ENCODE data around the gene PRRX2. TPM values are rescaled to one million over a fixed set of nuclear protein-coding genes. Genes with fewer than 3 reads are reported as not detected.

PRRX2 gene
- total and polyA plus RNA-seq, 2 of the 13 experiments (the other 11 are each of a cell fraction or from before 2014, with no cell fraction given), result 0.05 TPM; not detected in 1

DNA sequence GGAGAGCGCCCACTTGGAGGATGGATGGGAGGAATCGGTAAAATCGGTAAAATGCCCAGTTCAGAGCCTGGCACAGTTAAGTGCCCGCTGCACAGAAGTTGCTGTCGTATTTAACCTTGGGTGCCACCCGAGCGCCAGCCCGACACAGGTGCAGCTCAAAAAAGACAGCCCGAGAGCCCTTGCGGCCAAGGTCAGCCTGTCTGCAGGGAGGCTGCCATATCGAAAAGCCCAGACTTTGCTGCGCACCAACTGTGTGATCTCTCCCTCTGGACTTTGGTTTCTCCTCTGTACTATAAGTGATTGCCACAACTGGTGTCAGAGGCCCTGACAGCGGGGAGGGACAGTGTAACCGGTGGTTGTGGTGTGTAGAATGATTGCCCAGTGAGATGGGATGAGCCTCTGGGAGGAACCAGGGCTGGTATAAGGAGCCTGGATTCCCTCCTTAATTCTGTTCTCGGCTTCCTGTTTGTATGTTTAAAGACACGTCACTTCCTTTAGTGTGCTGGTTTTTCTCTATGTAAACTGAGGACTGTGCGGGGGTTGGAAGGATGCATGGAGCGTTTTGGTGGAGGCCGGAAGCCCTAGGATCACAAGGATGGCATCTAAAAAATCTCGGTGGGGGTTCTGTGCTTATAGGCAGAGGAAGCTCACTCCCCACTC is 38.7 kb upstream of the PRRX2 start (continued):
- TF ChIP-seq ZIK1 (CRISPR knock-in tag; IDR thresholded peaks at IDR 0.05; ENCODE audit: borderline replicate concordance, low read depth) (0 out of 2 replicates have a peak, but pooled peaks have one; percentile 13), FOXA3 (CRISPR knock-in tag; IDR thresholded peaks at IDR 0.05) (0 out of 2 replicates have a peak, but pooled peaks have one; percentile 8), RARA (CRISPR knock-in tag; IDR thresholded peaks at IDR 0.05) (peak; percentile 36; the same call in 1 of the 2 replicates), ZNF10 (CRISPR knock-in tag; IDR thresholded peaks at IDR 0.05; ENCODE audit: borderline replicate concordance, low read depth) (no peak), ZNF337 (CRISPR knock-in tag; IDR thresholded peaks at IDR 0.05; ENCODE audit: borderline replicate concordance, low read depth) (no peak), KDM5B (CRISPR knock-in tag; IDR thresholded peaks at IDR 0.05; ENCODE audit: borderline replicate concordance) (peak; percentile 37; the same call in 1 of the 2 replicates), ZNF709 (CRISPR knock-in tag; IDR thresholded peaks at IDR 0.05) (0 out of 2 replicates have a peak, but pooled peaks have one; percentile 47), BRD4 (CRISPR knock-in tag; IDR thresholded peaks at IDR 0.05) (0 out of 2 replicates have a peak, but pooled peaks have one; percentile 27), SETDB1 (CRISPR knock-in tag; IDR thresholded peaks at IDR 0.05; ENCODE audit: borderline replicate concordance) (no peak), KLF11 (CRISPR knock-in tag; IDR thresholded peaks at IDR 0.05) (peak; percentile 5; the same call in 1 of the 2 replicates), STAG1 (CRISPR knock-in tag; IDR thresholded peaks at IDR 0.05) (0 out of 2 replicates have a peak, but pooled peaks have one; percentile 7), HNF4G (IDR thresholded peaks at IDR 0.05; ENCODE audit: borderline replicate concordance, low read depth, low read length) (peak; percentile 75), HNF4G (CRISPR knock-in tag; IDR thresholded peaks at IDR 0.05; ENCODE audit: borderline replicate concordance, low read depth) (peak; percentile 51; the same call in 1 of the 2 replicates), SATB2 (CRISPR knock-in tag; IDR thresholded peaks at IDR 0.05) (0 out of 2 replicates have a peak, but pooled peaks have one; percentile 70), SOX13 (IDR thresholded peaks at IDR 0.05) (no peak), SOX13 (CRISPR knock-in tag; conservative IDR thresholded peaks at IDR 0.05 in 1 of 2, IDR thresholded peaks at IDR 0.05 in 1 of 2) (0 out of 4 replicates have a peak, but pooled peaks of 1 of the 2 experiments have one; percentile 10), ZNF616 (CRISPR knock-in tag; IDR thresholded peaks at IDR 0.05; ENCODE audit: low read depth) (no peak), DR1 (CRISPR knock-in tag; IDR thresholded peaks at IDR 0.05) (0 out of 2 replicates have a peak, but pooled peaks have one; percentile 20), ZSCAN29 (CRISPR knock-in tag; conservative IDR thresholded peaks at IDR 0.05) (peak; percentile 87), RBFOX2 (IDR thresholded peaks at IDR 0.05; ENCODE audit: low read depth, low read length) (no peak)
- TF ChIP-seq, protein P1, sequence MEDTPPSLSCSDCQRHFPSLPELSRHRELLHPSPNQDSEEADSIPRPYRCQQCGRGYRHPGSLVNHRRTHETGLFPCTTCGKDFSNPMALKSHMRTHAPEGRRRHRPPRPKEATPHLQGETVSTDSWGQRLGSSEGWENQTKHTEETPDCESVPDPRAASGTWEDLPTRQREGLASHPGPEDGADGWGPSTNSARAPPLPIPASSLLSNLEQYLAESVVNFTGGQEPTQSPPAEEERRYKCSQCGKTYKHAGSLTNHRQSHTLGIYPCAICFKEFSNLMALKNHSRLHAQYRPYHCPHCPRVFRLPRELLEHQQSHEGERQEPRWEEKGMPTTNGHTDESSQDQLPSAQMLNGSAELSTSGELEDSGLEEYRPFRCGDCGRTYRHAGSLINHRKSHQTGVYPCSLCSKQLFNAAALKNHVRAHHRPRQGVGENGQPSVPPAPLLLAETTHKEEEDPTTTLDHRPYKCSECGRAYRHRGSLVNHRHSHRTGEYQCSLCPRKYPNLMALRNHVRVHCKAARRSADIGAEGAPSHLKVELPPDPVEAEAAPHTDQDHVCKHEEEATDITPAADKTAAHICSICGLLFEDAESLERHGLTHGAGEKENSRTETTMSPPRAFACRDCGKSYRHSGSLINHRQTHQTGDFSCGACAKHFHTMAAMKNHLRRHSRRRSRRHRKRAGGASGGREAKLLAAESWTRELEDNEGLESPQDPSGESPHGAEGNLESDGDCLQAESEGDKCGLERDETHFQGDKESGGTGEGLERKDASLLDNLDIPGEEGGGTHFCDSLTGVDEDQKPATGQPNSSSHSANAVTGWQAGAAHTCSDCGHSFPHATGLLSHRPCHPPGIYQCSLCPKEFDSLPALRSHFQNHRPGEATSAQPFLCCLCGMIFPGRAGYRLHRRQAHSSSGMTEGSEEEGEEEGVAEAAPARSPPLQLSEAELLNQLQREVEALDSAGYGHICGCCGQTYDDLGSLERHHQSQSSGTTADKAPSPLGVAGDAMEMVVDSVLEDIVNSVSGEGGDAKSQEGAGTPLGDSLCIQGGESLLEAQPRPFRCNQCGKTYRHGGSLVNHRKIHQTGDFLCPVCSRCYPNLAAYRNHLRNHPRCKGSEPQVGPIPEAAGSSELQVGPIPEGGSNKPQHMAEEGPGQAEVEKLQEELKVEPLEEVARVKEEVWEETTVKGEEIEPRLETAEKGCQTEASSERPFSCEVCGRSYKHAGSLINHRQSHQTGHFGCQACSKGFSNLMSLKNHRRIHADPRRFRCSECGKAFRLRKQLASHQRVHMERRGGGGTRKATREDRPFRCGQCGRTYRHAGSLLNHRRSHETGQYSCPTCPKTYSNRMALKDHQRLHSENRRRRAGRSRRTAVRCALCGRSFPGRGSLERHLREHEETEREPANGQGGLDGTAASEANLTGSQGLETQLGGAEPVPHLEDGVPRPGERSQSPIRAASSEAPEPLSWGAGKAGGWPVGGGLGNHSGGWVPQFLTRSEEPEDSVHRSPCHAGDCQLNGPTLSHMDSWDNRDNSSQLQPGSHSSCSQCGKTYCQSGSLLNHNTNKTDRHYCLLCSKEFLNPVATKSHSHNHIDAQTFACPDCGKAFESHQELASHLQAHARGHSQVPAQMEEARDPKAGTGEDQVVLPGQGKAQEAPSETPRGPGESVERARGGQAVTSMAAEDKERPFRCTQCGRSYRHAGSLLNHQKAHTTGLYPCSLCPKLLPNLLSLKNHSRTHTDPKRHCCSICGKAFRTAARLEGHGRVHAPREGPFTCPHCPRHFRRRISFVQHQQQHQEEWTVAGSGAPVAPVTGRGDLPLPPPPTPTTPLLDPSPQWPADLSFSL (CRISPR knock-in tag; IDR thresholded peaks at IDR 0.05), result no peak
- TF ChIP-seq, protein P2, sequence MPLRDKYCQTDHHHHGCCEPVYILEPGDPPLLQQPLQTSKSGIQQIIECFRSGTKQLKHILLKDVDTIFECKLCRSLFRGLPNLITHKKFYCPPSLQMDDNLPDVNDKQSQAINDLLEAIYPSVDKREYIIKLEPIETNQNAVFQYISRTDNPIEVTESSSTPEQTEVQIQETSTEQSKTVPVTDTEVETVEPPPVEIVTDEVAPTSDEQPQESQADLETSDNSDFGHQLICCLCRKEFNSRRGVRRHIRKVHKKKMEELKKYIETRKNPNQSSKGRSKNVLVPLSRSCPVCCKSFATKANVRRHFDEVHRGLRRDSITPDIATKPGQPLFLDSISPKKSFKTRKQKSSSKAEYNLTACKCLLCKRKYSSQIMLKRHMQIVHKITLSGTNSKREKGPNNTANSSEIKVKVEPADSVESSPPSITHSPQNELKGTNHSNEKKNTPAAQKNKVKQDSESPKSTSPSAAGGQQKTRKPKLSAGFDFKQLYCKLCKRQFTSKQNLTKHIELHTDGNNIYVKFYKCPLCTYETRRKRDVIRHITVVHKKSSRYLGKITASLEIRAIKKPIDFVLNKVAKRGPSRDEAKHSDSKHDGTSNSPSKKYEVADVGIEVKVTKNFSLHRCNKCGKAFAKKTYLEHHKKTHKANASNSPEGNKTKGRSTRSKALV (CRISPR knock-in tag; IDR thresholded peaks at IDR 0.05), result 0 out of 2 replicates have a peak, but pooled peaks have one; percentile 23

Measured in HepG2 (cell line).